ENCODE measurements around the gene PLIN1. TPM values are rescaled to one million over a fixed set of nuclear protein-coding genes. Genes with fewer than 3 reads are reported as not detected.

Gene PLIN1
- total and polyA plus RNA-seq, 7 donors: 0.79 to 8.3 (median 4.4) TPM

DNA sequence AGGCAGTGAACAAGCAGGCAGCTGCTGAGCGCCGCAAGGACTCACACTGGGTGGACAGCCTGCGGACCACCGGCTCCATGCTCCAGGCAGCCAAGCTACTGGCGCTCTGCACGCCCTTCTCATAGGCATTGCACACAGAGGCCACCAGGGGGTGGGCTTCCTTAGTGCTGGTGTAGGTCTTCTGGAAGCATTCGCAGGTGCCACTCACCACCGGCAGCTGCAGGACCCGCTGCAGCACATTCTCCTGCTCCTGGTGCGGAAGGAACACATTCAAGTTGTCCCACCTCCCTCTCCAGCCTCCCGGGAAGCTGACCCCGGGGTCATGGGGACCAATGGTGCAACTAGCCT, 6.0 kb downstream of the PLIN1 start:
- intact Hi-C loops (cut with DNase I): no loop called here
- no peak overlapping the region for H3K27ac ChIP-seq
- H3K4me1 ChIP-seq: no peaks in the 10 kb centered on the region
- no peak for DNase-seq
- no peak overlapping the region for H3K4me3 ChIP-seq
- H3K27me3 ChIP-seq (ENCODE audit: insufficient read depth in 3 of 3, low read length in 2 of 3): no peaks in the 10 kb centered on the region
- 58 to 60% (median 58%) methylated on average over 12 of the region's 12 CpGs for WGBS, 3 donors
- H3K9me3 ChIP-seq: no peaks in the 10 kb centered on the region
- H3K36me3 ChIP-seq (ENCODE audit: insufficient read depth in 1 of 2, low read depth in 1 of 2): no peaks in the 10 kb centered on the region
- ATAC-seq: peak in 3 of 4 donors; percentile 38 to 66 (median 58)
- TF ChIP-seq CTCF (IDR thresholded peaks at IDR 0.05): no peak

DNA sequence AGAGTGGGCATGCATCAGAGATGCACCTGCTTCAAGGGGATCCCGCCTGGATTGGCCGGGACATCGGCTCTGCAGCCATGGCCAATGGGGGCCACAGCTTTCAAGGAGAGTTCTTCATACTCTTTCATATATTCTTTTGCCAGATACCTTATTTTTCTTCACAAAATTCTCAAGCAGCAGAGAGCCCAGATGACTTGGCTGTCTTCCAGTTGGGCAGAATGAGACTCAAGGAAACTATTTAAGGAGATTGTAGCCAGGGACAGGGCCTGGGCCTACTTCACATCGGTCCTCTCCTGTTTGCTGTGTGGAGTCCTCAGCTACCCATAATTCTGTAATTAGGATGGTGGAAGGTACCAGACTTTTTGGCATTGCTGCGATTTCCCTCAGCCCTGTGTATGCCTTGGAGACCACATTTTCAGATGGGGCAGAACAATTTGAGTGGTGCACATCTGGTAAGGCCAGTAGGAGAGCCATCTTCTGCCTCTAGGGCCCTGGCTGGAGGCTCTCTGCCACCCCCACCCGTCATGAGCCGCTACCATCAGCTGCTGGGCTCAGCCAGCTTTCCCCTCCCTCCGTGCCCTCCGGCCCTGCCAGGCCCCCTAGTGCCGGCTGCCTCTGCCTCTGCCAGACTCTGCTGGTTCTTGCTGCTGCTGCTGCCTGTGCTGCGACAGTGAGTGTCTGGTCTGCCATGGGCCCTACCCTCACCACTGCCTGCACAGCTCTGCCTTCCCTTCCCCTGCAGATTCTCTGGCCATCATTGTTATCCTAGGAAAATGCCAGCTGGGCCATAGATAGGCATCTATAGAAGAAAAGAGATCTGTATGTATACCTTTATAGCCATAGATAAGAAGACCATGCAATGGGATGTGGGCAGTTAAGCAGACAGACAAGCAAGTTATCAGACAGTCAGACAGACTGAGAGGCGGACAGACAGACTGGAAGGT, 6.7 kb downstream of the PLIN1 start:
- Histone ChIP-seq H3K4me3 (no peak overlapping the region), H3K9me3 (no peaks in the 10 kb centered on the region), H3K4me1 (no peaks in the 10 kb centered on the region), H3K27ac (no peak overlapping the region), H3K36me3 (ENCODE audit: insufficient read depth in 1 of 2, low read depth in 1 of 2) (no peaks in the 10 kb centered on the region), H3K27me3 (ENCODE audit: insufficient read depth in 3 of 3, low read length in 2 of 3) (no peaks in the 10 kb centered on the region)
- ATAC-seq (no peak), DNase-seq (no peak)
- 77 to 86% (median 77%) methylated on average over 12 of the region's 12 CpGs for WGBS, 3 donors
- no peak for TF ChIP-seq CTCF (IDR thresholded peaks at IDR 0.05)
- intact Hi-C loops (cut with DNase I): no loop called here

- whole genome bisulfite sequencing, 3 donors: 60 to 85% (median 64%) methylated on average over 3 to 4 of the region's 4 CpGs
- intact Hi-C loops (cut with DNase I): loop anchor here in 1 of 2 donors (1.0 kb wide), 1 partner anchor 16 kb away; the partner anchor contains the start of gene KIF7
- Histone ChIP-seq H3K36me3 (ENCODE audit: insufficient read depth in 1 of 2, low read depth in 1 of 2) (no peaks in the 10 kb centered on the region), H3K27me3 (ENCODE audit: insufficient read depth in 3 of 3, low read length in 2 of 3) (no peaks in the 10 kb centered on the region), H3K9me3 (no peaks in the 10 kb centered on the region), H3K4me3 (no peak overlapping the region), H3K4me1 (no peaks in the 10 kb centered on the region), H3K27ac (no peak overlapping the region)
- no peak for TF ChIP-seq CTCF (IDR thresholded peaks at IDR 0.05)
- DNase-seq (no peak), ATAC-seq (no peak)
These were observed 7.5 kb downstream of the PLIN1 start for GRCh38 chr15:89671687-89672086.

GRCh38 chr15:89670971-89671560, 8.1 kb downstream of the PLIN1 start:
- Histone ChIP-seq H3K4me3 (no peak overlapping the region), H3K9me3 (no peaks in the 10 kb centered on the region), H3K27ac (no peak overlapping the region), H3K4me1 (no peaks in the 10 kb centered on the region), H3K36me3 (ENCODE audit: insufficient read depth in 1 of 2, low read depth in 1 of 2) (no peaks in the 10 kb centered on the region), H3K27me3 (ENCODE audit: insufficient read depth in 3 of 3, low read length in 2 of 3) (no peaks in the 10 kb centered on the region)
- 82 to 85% (median 84%) methylated on average over 12 of the region's 12 CpGs for WGBS, 3 donors
- DNase-seq (no peak), ATAC-seq (no peak)
- intact Hi-C loops (cut with DNase I): loop anchor here in 1 of 2 donors (1.0 kb wide), 1 partner anchor 16 kb away; the partner anchor contains the start of gene KIF7
- TF ChIP-seq CTCF (IDR thresholded peaks at IDR 0.05): no peak

All from psoas muscle (tissue), 8 donors.